ENCODE measurements around the gene SCN3A.

GRCh38 chr2:165245081-165245793 is 41.4 kb upstream of the SCN3A start:
- TF ChIP-seq CTCF (IDR thresholded peaks at IDR 0.05) (no peak), POLR2AphosphoS5 (IDR thresholded peaks at IDR 0.05) (no peak), POLR2A (IDR thresholded peaks at IDR 0.05) (no peak)
